Heart left ventricle (tissue), 13 donors: ENCODE results near the gene FBXO30.

Source experiments
- CTCF ChIP-seq, 12 donors: fragments of 200-600 bp; sonication (generic) in 4 of 12; IDR thresholded peaks; one replicate each; pipeline versions ENCODE4 v1.5.0 to v1.8.0; 2018 to 2022; ENCODE audit warnings: antibody characterized with exemption in 12 of 12, mild to moderate bottlenecking in 5 of 12
- POLR2A ChIP-seq, 2 donors: fragments of 450-650 bp; IDR thresholded peaks; one replicate each; pipeline ENCODE4 v1.6.1; 2017; ENCODE audit warnings: antibody characterized with exemption in 2 of 2, mild to moderate bottlenecking in 2 of 2, moderate library complexity in 2 of 2
- donor health status: ischemic (EF 13 %, LVEDD 7.1; RV severe dilation, severe dysfunction).
- donor health status: DM: no; HTN: yes; CAD: no.
- donor health status: DM: no; HTN: no; CAD: no.
- donor health status: ischemic (EF 25% LVEDD 6.9; RV normal size, moderate dysfunction).
- donor health status: ischemic (EF 25% LVEDD 5.7; RV mildly dilated, moderate dysfunction).
- donor health status: ischemic (EF 35%, LVEDD 5.7; RV mildly dilated, moderate dysfunction).
- donor health status: nonischemic (EF 11% LVEDD 7.7; RV severe dilation, severe dysfunction).
- donor health status: DM: yes; HTN: yes; CAD: no.
- donor health status: PGD.
- donor health status: ischemic (EF 29% LVEDD 5.4; RV normal size, mild dysfunction).
- donor health status: nonischemic (EF 23%, LVEDD 6.1; RV moderate dilation, normal function).

- TF ChIP-seq CTCF (IDR thresholded peaks at IDR 0.05) (no peak), POLR2A (IDR thresholded peaks at IDR 0.05) (no peak)
These were observed 7.9 kb upstream of the FBXO30 start for GRCh38 chr6:145822456-145822855.
